Neutrophil (primary cell): Measurements from ENCODE around the gene RAPGEF2.

Source experiments
- H3K27ac ChIP-seq: fragments of 200-600 bp; sonication (generic); 2 replicates; pipeline ENCODE4 v1.5.1; 2016; ENCODE audit warnings: mild to moderate bottlenecking, moderate library complexity
- H3K27me3 ChIP-seq: fragments of 200-600 bp; sonication (generic); 2 replicates; pipeline ENCODE4 v1.6.0; 2016; ENCODE audit warnings: mild to moderate bottlenecking
- H3K36me3 ChIP-seq: fragments of 200-600 bp; sonication (generic); 2 replicates; pipeline ENCODE4 v1.5.1; 2017
- H3K4me1 ChIP-seq, 2 experiments: fragments of 200-600 bp in 1 of 2; sonication (generic) in 1 of 2; 1 replicate in 1 of 2; 2 replicates in 1 of 2; pipeline versions ENCODE4 v1.5.1 to v1.6.1; 2013 to 2016; ENCODE audit warnings: low read depth in 1 of 2, low read length in 1 of 2, mild to moderate bottlenecking in 1 of 2, moderate library complexity in 1 of 2; ENCODE audit not compliant: control insufficient read depth in 1 of 2, insufficient read depth in 1 of 2
- H3K4me3 ChIP-seq, 2 experiments: fragments of 200-600 bp in 1 of 2; sonication (generic) in 1 of 2; 1 replicate in 1 of 2; 2 replicates in 1 of 2; pipeline ENCODE4 v1.5.1; 2013 to 2016; ENCODE audit warnings: low read depth in 1 of 2, low read length in 1 of 2, mild to moderate bottlenecking in 1 of 2, moderate library complexity in 1 of 2
- H3K9me3 ChIP-seq: fragments of 200-600 bp; sonication (generic); 2 replicates; pipeline ENCODE4 v1.5.1; 2016
- CTCF ChIP-seq: fragments of 200-600 bp; sonication (generic); IDR thresholded peaks from 2 replicates; pipeline ENCODE4 v1.5.1; 2016; ENCODE audit warnings: antibody characterized with exemption

The RAPGEF2 gene, protein sequence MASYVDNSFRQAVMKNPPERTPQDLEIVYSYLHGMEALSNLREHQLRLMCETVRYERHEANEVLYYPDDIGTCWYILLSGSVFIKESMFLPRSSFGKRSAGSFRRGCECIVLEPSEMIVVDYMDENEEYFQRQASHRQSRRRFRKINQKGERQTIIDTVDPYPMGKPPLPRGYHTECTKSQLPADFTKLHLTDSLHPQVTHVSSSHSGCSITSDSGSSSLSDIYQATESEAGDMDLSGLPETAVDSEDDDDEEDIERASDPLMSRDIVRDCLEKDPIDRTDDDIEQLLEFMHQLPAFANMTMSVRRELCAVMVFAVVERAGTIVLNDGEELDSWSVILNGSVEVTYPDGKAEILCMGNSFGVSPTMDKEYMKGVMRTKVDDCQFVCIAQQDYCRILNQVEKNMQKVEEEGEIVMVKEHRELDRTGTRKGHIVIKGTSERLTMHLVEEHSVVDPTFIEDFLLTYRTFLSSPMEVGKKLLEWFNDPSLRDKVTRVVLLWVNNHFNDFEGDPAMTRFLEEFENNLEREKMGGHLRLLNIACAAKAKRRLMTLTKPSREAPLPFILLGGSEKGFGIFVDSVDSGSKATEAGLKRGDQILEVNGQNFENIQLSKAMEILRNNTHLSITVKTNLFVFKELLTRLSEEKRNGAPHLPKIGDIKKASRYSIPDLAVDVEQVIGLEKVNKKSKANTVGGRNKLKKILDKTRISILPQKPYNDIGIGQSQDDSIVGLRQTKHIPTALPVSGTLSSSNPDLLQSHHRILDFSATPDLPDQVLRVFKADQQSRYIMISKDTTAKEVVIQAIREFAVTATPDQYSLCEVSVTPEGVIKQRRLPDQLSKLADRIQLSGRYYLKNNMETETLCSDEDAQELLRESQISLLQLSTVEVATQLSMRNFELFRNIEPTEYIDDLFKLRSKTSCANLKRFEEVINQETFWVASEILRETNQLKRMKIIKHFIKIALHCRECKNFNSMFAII (N-terminal part only)

GRCh38 chr4:159102622-159103383, at the start of gene RAPGEF2:
Gene RAPGEF2, plus strand, starts transcription at chr4:159103079. Its CDS starts 1,084 bp downstream, at chr4:159104163.
- Histone ChIP-seq H3K27me3 (peaks cover 47% of the 10 kb centered on the region), H3K36me3 (no peaks in the 10 kb centered on the region), H3K4me1 (peaks cover 35 to 39% of the 10 kb centered on the region in 2 experiments), H3K9me3 (no peaks in the 10 kb centered on the region), H3K27ac (peak within 1 kb of the TSS; percentile 98), H3K4me3 (peak within 1 kb of the TSS; percentile 91 to 93)
- TF ChIP-seq CTCF: peak; percentile 51

GRCh38 chr4:159055833-159056232, 47.0 kb upstream of the RAPGEF2 start:
- Histone ChIP-seq H3K4me1 (no peaks in the 10 kb centered on the region), H3K27me3 (no peaks in the 10 kb centered on the region), H3K27ac (no peak overlapping the region), H3K4me3 (no peak overlapping the region), H3K36me3 (no peaks in the 10 kb centered on the region), H3K9me3 (no peaks in the 10 kb centered on the region)
- no peak for TF ChIP-seq CTCF

DNA sequence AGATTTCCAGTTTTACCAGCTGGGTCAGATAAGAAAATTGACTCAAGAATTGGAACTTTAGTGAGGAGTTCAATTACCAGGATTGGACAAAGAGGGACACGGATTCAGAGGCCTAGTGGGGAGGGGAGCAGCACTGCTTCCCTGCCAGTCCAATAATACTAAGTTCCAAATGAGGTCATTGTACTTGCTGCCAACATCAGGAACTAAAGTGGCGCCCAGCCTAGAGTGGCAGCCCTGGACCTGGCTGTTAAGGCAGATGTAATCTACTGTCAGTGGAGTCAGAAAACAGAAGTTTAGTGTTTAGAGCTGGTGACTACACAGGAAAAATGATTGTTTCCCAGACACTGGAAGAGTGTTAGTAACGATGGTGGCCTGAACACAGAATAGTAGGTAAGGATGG, 42.7 kb upstream of the RAPGEF2 start:
- Histone ChIP-seq H3K27me3 (no peaks in the 10 kb centered on the region), H3K4me1 (no peaks in the 10 kb centered on the region), H3K36me3 (no peaks in the 10 kb centered on the region), H3K9me3 (no peaks in the 10 kb centered on the region), H3K27ac (no peak overlapping the region), H3K4me3 (no peak overlapping the region)
- no peak for TF ChIP-seq CTCF

DNA sequence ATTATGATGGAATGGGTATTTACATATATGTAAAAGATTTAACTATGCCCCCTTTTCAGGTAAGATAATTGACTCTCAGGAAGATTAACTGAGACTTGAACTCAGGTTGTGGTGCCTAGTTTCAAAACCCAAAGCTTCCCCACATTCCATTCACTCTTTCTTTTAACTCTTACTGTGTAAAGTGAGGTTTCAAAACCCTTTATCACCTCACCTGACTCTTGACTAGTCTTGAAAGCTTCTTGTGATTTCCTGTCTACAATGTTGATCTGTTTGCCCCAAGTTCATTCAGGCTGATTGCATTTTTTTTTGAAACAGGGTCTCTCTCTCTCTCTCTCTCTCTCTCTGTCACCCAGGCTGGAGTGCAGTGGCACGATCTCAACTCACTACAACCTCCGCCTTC, 40.5 kb upstream of the RAPGEF2 start:
- Histone ChIP-seq H3K4me3 (no peak overlapping the region), H3K27ac (no peak overlapping the region), H3K36me3 (no peaks in the 10 kb centered on the region), H3K9me3 (no peaks in the 10 kb centered on the region), H3K4me1 (no peaks in the 10 kb centered on the region), H3K27me3 (no peaks in the 10 kb centered on the region)
- no peak for TF ChIP-seq CTCF
